ENCODE measurements around the gene AFF3. TPM values are rescaled to one million over a fixed set of nuclear protein-coding genes. Genes with fewer than 3 reads are reported as not detected.
"Not testable (repeated sequence)": the region's sequence is repeated elsewhere in the genome, so short reads cannot be mapped to it uniquely, and the experiment has no call there.

The AFF3 gene
- total RNA-seq, 1 experiment from 2014 or later, result 0.42 TPM

- no peak for DNase-seq (ENCODE audit: unreplicated experiment)
- H3K27ac Mint-ChIP-seq (ENCODE audit: low read depth, unreplicated experiment), result no peak overlapping the region
- H3K27me3 Mint-ChIP-seq (ENCODE audit: insufficient read depth, unreplicated experiment), result peaks cover 23% of the 10 kb centered on the region
- H3K4me1 Mint-ChIP-seq (ENCODE audit: insufficient read depth, unreplicated experiment), result no peaks in the 10 kb centered on the region
- H3K36me3 Mint-ChIP-seq (ENCODE audit: insufficient read depth, unreplicated experiment), result no peaks in the 10 kb centered on the region
- intact Hi-C loops (cut with micrococcal nuclease), result no loop called here
- ChIA-PET CTCF (no interaction called here), POLR2A (interaction anchor here (1.7 kb wide), 1 partner anchor 10 kb away, joined by 3 read pairs; no protein-coding TSS in a partner anchor)
- no TSS peak for BruUV-seq (replicated peaks)
- TF ChIP-seq CTCF (IDR thresholded peaks at IDR 0.05; ENCODE audit: unreplicated experiment), result no peak
- peak overlapping the region; percentile 33 for H3K4me3 Mint-ChIP-seq (ENCODE audit: unreplicated experiment)
- H3K9me3 Mint-ChIP-seq (ENCODE audit: unreplicated experiment), result no peaks in the 10 kb centered on the region
Observed at GRCh38 chr2:100104718-100105677, 37.4 kb downstream of the AFF3 start.

- H3K9me3 Mint-ChIP-seq (ENCODE audit: unreplicated experiment); H3K27ac Mint-ChIP-seq (ENCODE audit: low read depth, unreplicated experiment); BruUV-seq (replicated peaks); H3K4me1 Mint-ChIP-seq (ENCODE audit: insufficient read depth, unreplicated experiment); CTCF ChIA-PET; intact Hi-C loops (cut with micrococcal nuclease); H3K36me3 Mint-ChIP-seq (ENCODE audit: insufficient read depth, unreplicated experiment); H3K4me3 Mint-ChIP-seq (ENCODE audit: unreplicated experiment); DNase-seq (ENCODE audit: unreplicated experiment); POLR2A ChIA-PET: not testable (repeated sequence)
- peaks cover 16% of the 10 kb centered on the region for H3K27me3 Mint-ChIP-seq (ENCODE audit: insufficient read depth, unreplicated experiment)
Observed at GRCh38 chr2:100104265-100104664, 38.1 kb downstream of the AFF3 start.

GRCh38 chr2:100103527-100104252 is 38.7 kb downstream of the AFF3 start:
- peaks cover 15% of the 10 kb centered on the region for H3K27me3 Mint-ChIP-seq (ENCODE audit: insufficient read depth, unreplicated experiment)
- DNase-seq (ENCODE audit: unreplicated experiment); H3K4me1 Mint-ChIP-seq (ENCODE audit: insufficient read depth, unreplicated experiment); H3K27ac Mint-ChIP-seq (ENCODE audit: low read depth, unreplicated experiment); CTCF ChIA-PET; BruUV-seq (replicated peaks); POLR2A ChIA-PET; H3K9me3 Mint-ChIP-seq (ENCODE audit: unreplicated experiment); H3K4me3 Mint-ChIP-seq (ENCODE audit: unreplicated experiment); H3K36me3 Mint-ChIP-seq (ENCODE audit: insufficient read depth, unreplicated experiment); intact Hi-C loops (cut with micrococcal nuclease): not testable (repeated sequence)

- not testable (repeated sequence) for H3K4me3 Mint-ChIP-seq (ENCODE audit: unreplicated experiment)
Observed at GRCh38 chr2:100102466-100103180, 39.8 kb downstream of the AFF3 start.

GRCh38 chr2:100098855-100099254 is 43.5 kb downstream of the AFF3 start:
- CTCF ChIA-PET; BruUV-seq (replicated peaks); intact Hi-C loops (cut with micrococcal nuclease); H3K27me3 Mint-ChIP-seq (ENCODE audit: insufficient read depth, unreplicated experiment); H3K4me3 Mint-ChIP-seq (ENCODE audit: unreplicated experiment); H3K4me1 Mint-ChIP-seq (ENCODE audit: insufficient read depth, unreplicated experiment); H3K27ac Mint-ChIP-seq (ENCODE audit: low read depth, unreplicated experiment); DNase-seq (ENCODE audit: unreplicated experiment); H3K36me3 Mint-ChIP-seq (ENCODE audit: insufficient read depth, unreplicated experiment); POLR2A ChIA-PET; H3K9me3 Mint-ChIP-seq (ENCODE audit: unreplicated experiment): not testable (repeated sequence)

More at GRCh38 chr2:100102466-100103180, 39.8 kb downstream of the AFF3 start:
- DNase-seq (ENCODE audit: unreplicated experiment); H3K36me3 Mint-ChIP-seq (ENCODE audit: insufficient read depth, unreplicated experiment); H3K9me3 Mint-ChIP-seq (ENCODE audit: unreplicated experiment); H3K27ac Mint-ChIP-seq (ENCODE audit: low read depth, unreplicated experiment); POLR2A ChIA-PET; H3K4me1 Mint-ChIP-seq (ENCODE audit: insufficient read depth, unreplicated experiment); CTCF ChIA-PET; intact Hi-C loops (cut with micrococcal nuclease); BruUV-seq (replicated peaks): not testable (repeated sequence)
- peaks cover 15% of the 10 kb centered on the region for H3K27me3 Mint-ChIP-seq (ENCODE audit: insufficient read depth, unreplicated experiment)

- DNase-seq (ENCODE audit: unreplicated experiment); POLR2A ChIA-PET; H3K27ac Mint-ChIP-seq (ENCODE audit: low read depth, unreplicated experiment); H3K27me3 Mint-ChIP-seq (ENCODE audit: insufficient read depth, unreplicated experiment); H3K4me3 Mint-ChIP-seq (ENCODE audit: unreplicated experiment); CTCF ChIA-PET; intact Hi-C loops (cut with micrococcal nuclease); H3K4me1 Mint-ChIP-seq (ENCODE audit: insufficient read depth, unreplicated experiment); BruUV-seq (replicated peaks); H3K9me3 Mint-ChIP-seq (ENCODE audit: unreplicated experiment); H3K36me3 Mint-ChIP-seq (ENCODE audit: insufficient read depth, unreplicated experiment): not testable (repeated sequence)
Observed at GRCh38 chr2:100097611-100098294, 44.6 kb downstream of the AFF3 start.

- H3K27me3 Mint-ChIP-seq (ENCODE audit: insufficient read depth, unreplicated experiment); CTCF ChIA-PET; POLR2A ChIA-PET; DNase-seq (ENCODE audit: unreplicated experiment); intact Hi-C loops (cut with micrococcal nuclease); H3K27ac Mint-ChIP-seq (ENCODE audit: low read depth, unreplicated experiment); H3K9me3 Mint-ChIP-seq (ENCODE audit: unreplicated experiment); H3K4me1 Mint-ChIP-seq (ENCODE audit: insufficient read depth, unreplicated experiment); H3K4me3 Mint-ChIP-seq (ENCODE audit: unreplicated experiment); H3K36me3 Mint-ChIP-seq (ENCODE audit: insufficient read depth, unreplicated experiment); BruUV-seq (replicated peaks): not testable (repeated sequence)
Observed at GRCh38 chr2:100095845-100096244, 46.5 kb downstream of the AFF3 start.

GRCh38 chr2:100091807-100092206 is 50.6 kb downstream of the AFF3 start:
- POLR2A ChIA-PET; H3K9me3 Mint-ChIP-seq (ENCODE audit: unreplicated experiment); H3K27ac Mint-ChIP-seq (ENCODE audit: low read depth, unreplicated experiment); H3K4me1 Mint-ChIP-seq (ENCODE audit: insufficient read depth, unreplicated experiment); H3K27me3 Mint-ChIP-seq (ENCODE audit: insufficient read depth, unreplicated experiment); CTCF ChIA-PET; BruUV-seq (replicated peaks); H3K36me3 Mint-ChIP-seq (ENCODE audit: insufficient read depth, unreplicated experiment); intact Hi-C loops (cut with micrococcal nuclease); DNase-seq (ENCODE audit: unreplicated experiment); H3K4me3 Mint-ChIP-seq (ENCODE audit: unreplicated experiment): not testable (repeated sequence)
